ENCODE measurements around the gene IRS1.
"Not testable (repeated sequence)": the region's sequence is repeated elsewhere in the genome, so short reads cannot be mapped to it uniquely, and the experiment has no call there.

IRS1 gene, protein sequence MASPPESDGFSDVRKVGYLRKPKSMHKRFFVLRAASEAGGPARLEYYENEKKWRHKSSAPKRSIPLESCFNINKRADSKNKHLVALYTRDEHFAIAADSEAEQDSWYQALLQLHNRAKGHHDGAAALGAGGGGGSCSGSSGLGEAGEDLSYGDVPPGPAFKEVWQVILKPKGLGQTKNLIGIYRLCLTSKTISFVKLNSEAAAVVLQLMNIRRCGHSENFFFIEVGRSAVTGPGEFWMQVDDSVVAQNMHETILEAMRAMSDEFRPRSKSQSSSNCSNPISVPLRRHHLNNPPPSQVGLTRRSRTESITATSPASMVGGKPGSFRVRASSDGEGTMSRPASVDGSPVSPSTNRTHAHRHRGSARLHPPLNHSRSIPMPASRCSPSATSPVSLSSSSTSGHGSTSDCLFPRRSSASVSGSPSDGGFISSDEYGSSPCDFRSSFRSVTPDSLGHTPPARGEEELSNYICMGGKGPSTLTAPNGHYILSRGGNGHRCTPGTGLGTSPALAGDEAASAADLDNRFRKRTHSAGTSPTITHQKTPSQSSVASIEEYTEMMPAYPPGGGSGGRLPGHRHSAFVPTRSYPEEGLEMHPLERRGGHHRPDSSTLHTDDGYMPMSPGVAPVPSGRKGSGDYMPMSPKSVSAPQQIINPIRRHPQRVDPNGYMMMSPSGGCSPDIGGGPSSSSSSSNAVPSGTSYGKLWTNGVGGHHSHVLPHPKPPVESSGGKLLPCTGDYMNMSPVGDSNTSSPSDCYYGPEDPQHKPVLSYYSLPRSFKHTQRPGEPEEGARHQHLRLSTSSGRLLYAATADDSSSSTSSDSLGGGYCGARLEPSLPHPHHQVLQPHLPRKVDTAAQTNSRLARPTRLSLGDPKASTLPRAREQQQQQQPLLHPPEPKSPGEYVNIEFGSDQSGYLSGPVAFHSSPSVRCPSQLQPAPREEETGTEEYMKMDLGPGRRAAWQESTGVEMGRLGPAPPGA (N-terminal part only)

DNA sequence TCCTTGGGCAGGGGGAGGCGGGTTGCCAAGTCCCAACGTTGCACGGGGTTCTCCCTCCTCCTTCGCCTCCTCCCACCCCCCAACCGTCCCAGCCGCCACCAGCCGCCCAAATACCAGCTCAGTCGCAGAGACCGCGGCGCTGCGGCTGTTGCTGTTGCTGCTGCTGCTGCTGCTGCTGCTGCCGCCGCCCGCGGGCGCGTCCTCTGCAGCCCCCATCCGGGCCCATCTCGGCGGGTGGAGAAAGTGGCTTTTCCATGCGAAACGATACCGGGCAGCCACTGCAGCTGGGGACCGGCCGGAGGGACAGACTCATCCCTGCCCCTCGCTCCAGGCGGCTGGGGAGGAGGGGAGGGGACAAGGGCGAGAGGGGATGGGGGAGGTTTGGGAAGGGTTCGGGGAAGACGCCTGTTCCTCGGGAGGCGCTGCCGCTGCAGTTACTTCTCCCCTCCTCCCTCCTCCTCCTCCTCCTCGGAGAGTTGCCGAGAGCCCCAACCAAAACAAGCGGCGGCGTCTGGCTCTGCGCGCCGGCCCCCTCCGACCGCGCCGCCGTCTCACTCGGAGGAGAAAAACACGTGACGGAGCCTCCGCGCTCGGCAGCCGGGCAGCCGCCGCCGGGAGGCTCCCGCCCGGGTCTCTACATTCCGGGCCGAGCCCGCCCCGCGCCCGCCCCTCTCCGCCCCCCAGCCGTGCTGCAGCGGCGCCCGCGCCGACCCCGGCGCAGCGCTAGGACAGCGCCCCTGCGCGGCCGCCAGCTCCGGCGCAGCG, at the start of gene IRS1:
Gene IRS1, minus strand, starts transcription at position 610 of the 765 bp plus-strand sequence. CDS start 1,082 bp downstream, outside the sequence.
- in situ Hi-C loops (cut with HindIII; ENCODE audit: low sequenced_read_pairs): no loop called here

- in situ Hi-C loops (cut with HindIII; ENCODE audit: low sequenced_read_pairs): no loop called here
These were observed 49.7 kb upstream of the IRS1 start for GRCh38 chr2:226849349-226849748.

- in situ Hi-C loops (cut with HindIII; ENCODE audit: low sequenced_read_pairs): no loop called here
These were observed 47.9 kb upstream of the IRS1 start for GRCh38 chr2:226847511-226847910.

GRCh38 chr2:226847090-226847489, 47.5 kb upstream of the IRS1 start:
- in situ Hi-C loops (cut with HindIII; ENCODE audit: low sequenced_read_pairs): no loop called here

- in situ Hi-C loops (cut with HindIII; ENCODE audit: low sequenced_read_pairs): no loop called here
These were observed 45.9 kb upstream of the IRS1 start for GRCh38 chr2:226845386-226846116.

- in situ Hi-C loops (cut with HindIII; ENCODE audit: low sequenced_read_pairs): not testable (repeated sequence)
These were observed 43.4 kb upstream of the IRS1 start for GRCh38 chr2:226843001-226843400.

DNA sequence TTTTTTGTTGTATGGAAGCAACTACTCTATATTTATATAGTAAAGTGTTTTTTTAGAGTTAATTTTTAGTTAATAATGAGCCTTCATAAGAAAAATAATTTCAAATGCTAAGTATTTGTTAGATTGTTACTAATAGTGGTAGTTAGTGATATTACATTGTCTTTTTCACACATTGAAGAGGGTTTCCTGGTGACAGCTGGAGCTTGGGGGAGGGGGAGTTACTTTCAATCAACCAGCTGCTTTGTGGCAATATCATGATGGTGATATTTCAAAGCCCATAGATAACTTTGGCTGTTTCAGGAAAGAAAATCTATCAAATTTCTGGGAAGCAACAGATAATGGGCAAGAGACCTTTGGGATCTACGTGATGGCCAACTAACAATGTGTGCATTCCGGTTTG, 40.3 kb upstream of the IRS1 start:
- in situ Hi-C loops (cut with HindIII; ENCODE audit: low sequenced_read_pairs): loop anchor here (5.0 kb wide), 1 partner anchor 1168 kb away; no protein-coding TSS in a partner anchor

DNA sequence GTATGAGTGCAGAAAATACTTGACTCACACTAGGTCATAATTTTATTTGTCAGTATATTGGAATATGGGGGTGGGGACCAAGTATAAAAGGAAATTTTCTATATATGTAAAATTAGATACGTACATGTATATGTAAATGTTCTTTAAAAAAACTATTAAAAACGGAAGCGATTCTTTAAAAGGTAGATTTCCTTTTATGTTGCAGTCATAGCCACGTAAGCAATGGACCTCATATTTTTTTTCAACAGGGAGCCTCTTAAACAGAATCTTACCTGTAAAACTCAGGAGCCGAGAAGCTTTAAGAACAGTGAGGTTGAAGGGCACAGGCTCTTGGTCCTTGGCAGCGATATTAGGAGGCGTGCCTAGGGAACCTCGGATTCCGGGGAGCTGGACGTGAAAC, 39.5 kb upstream of the IRS1 start:
- in situ Hi-C loops (cut with HindIII; ENCODE audit: low sequenced_read_pairs): loop anchor here (5.0 kb wide), 1 partner anchor 1167 kb away; no protein-coding TSS in a partner anchor

- in situ Hi-C loops (cut with HindIII; ENCODE audit: low sequenced_read_pairs): loop anchor here (5.0 kb wide), 1 partner anchor 1166 kb away; no protein-coding TSS in a partner anchor
These were observed 39.1 kb upstream of the IRS1 start for GRCh38 chr2:226838722-226839121.

- in situ Hi-C loops (cut with HindIII; ENCODE audit: low sequenced_read_pairs): loop anchor here (5.0 kb wide), 1 partner anchor 1166 kb away; no protein-coding TSS in a partner anchor
These were observed 38.4 kb upstream of the IRS1 start for GRCh38 chr2:226837787-226838603.

GRCh38 chr2:226837334-226837733, 37.7 kb upstream of the IRS1 start:
- in situ Hi-C loops (cut with HindIII; ENCODE audit: low sequenced_read_pairs): loop anchor here (5.0 kb wide), 1 partner anchor 1165 kb away; no protein-coding TSS in a partner anchor

- in situ Hi-C loops (cut with HindIII; ENCODE audit: low sequenced_read_pairs): loop anchor here (5.0 kb wide), 1 partner anchor 1164 kb away; no protein-coding TSS in a partner anchor
These were observed 36.9 kb upstream of the IRS1 start for GRCh38 chr2:226836548-226836885.

DNA sequence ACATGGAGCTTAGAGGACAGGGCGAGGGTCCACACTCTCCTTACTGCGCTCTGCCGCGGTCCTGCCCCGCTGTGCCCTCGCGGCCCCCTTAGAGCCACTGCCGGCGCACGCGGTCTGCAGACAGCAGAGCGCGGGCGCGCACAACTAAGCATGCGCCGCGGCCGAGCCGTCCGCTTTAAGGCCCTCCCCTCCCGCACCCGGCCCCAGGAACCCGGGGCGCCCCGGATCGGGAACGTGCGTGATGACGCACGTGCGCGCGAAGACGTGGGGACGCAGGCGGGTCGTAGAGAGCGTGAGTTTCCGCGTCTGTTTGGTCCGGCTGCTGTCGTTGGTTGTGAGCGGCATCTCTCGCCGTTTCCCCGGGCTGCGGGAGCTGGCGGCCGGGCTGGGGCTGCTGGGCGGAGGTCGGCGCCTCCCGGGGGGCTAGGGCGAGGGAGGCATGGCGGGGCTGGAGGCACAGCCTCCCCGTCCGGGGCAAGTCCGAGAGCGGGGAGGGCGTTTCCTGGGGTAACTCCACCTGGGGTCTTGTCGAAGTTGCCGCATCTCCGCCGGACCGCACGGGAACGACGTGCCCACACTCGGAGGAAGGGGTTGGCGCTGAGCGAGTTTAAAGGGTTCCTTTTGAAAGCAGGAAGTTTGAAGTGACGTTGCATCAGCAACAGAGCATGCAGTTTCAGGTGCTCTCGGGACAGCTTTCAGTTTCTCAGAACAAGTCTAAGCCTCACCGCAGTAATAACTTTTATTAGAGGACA, 36.4 kb upstream of the IRS1 start, which contains the start of gene RHBDD1:
Gene RHBDD1, plus strand, starts transcription at position 259 of the 752 bp plus-strand sequence. CDS start 28,640 bp downstream, outside the sequence.
- in situ Hi-C loops (cut with HindIII; ENCODE audit: low sequenced_read_pairs): loop anchor here (5.0 kb wide), 1 partner anchor 1164 kb away; no protein-coding TSS in a partner anchor

DNA sequence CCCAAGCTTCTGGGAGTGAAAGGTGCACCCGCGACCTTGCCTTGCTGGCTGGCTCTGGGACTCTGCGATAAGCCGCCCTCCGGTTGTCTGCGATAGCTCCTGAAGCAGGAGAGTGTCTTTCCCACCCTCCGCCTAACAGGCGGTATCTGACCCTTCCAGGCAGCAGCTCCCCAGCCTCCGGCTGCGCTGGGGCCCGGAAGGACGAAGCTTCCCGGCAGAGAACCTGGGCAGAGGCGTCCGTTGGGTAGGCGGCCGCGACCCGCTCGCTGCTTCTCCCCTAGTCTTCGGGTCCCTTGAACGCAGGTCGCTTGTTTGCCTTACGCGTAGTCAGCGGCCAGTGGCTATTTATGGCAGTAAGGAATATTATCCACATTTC, 35.8 kb upstream of the IRS1 start:
- in situ Hi-C loops (cut with HindIII; ENCODE audit: low sequenced_read_pairs): loop anchor here (5.0 kb wide), 1 partner anchor 1163 kb away; no protein-coding TSS in a partner anchor

DNA sequence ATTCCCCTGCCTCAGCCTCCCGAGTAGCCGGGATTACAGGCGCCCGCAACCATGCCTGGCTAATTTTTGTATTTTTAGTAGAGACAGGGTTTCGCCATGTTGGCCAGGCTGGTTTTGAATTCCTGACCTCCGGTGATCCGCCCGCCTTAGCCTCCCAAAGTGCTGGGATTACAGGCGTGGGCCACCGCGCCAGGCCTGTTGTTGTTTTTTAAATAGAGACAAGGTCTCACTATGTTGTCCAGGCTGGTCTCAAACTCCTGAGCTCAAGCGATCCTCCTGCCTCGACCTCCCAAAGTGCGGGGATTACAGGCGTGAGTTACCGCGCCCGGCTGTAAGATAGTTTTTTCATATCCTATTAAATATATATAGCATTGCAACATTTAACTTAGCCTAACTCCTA, 35.3 kb upstream of the IRS1 start:
- in situ Hi-C loops (cut with HindIII; ENCODE audit: low sequenced_read_pairs): loop anchor here (5.0 kb wide), 1 partner anchor 1163 kb away; no protein-coding TSS in a partner anchor

- in situ Hi-C loops (cut with HindIII; ENCODE audit: low sequenced_read_pairs): no loop called here
These were observed 32.4 kb upstream of the IRS1 start for GRCh38 chr2:226832061-226832460.

GRCh38 chr2:226831266-226831665, 31.6 kb upstream of the IRS1 start:
- in situ Hi-C loops (cut with HindIII; ENCODE audit: low sequenced_read_pairs): no loop called here
